ENCODE data around the gene CAMK1D. TPM values are rescaled to one million over a fixed set of nuclear protein-coding genes. Genes with fewer than 3 reads are reported as not detected.

Gene CAMK1D
- total RNA-seq, 1 donor from 2014 or later: 7.6 TPM

DNA sequence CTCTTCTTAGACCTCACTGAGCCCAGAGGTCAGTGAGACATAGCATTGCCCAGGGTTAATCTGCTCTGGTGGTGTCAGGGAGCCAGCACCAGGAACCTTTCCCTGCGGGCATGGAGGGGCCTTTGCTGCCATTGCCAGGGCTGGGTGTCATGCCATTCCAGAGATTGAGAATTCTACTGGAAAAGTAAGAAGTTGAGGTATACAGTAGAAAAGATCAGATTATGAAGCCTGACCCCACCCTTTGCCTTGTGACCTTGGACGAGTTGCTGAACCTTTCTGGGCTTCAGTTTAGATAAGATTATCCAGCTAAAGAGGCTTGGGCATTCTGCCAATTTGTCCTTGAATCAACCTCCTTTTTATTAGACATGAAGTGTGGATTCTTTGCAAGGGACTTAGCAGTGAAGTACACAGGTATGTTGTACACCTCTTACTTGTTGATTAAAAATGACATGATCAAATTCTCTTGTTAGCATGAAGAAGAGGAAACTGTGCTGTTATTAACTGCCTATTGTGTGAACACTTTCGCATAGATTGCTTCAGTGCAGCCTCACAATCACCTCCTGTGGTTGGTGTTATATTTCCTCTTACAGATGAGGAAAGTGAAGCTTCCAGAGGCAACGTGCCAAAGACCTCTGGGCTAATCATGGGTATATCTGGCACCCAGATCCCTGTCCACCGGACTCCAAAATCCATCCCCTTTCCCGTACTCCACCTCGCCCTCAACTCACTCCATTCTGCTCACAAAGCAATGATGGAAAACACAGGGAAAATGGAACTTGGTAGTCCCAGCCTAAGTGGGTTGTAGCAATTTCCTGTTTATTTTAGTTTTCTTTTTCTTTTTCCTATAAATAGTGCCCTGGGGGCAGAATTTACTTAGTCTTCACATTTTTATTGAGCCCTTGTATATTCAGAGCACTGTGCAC, 151.3 kb downstream of the CAMK1D start:
- peaks cover 30% of the 10 kb centered on the region for H3K4me1 Mint-ChIP-seq
- no peak overlapping the region for H3K27ac Mint-ChIP-seq
- no peak for DNase-seq (ENCODE audit: low spot score in 2 of 2, unreplicated experiment in 2 of 2)
- TF ChIP-seq, protein P1, sequence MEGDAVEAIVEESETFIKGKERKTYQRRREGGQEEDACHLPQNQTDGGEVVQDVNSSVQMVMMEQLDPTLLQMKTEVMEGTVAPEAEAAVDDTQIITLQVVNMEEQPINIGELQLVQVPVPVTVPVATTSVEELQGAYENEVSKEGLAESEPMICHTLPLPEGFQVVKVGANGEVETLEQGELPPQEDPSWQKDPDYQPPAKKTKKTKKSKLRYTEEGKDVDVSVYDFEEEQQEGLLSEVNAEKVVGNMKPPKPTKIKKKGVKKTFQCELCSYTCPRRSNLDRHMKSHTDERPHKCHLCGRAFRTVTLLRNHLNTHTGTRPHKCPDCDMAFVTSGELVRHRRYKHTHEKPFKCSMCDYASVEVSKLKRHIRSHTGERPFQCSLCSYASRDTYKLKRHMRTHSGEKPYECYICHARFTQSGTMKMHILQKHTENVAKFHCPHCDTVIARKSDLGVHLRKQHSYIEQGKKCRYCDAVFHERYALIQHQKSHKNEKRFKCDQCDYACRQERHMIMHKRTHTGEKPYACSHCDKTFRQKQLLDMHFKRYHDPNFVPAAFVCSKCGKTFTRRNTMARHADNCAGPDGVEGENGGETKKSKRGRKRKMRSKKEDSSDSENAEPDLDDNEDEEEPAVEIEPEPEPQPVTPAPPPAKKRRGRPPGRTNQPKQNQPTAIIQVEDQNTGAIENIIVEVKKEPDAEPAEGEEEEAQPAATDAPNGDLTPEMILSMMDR (IDR thresholded peaks at IDR 0.05; ENCODE audit: unreplicated experiment): no peak
- peaks cover 5% of the 10 kb centered on the region for H3K27me3 Mint-ChIP-seq (ENCODE audit: low read depth)
- no peaks in the 10 kb centered on the region for H3K36me3 Mint-ChIP-seq
- H3K9me3 Mint-ChIP-seq: peaks cover 5% of the 10 kb centered on the region
- no peak overlapping the region for H3K4me3 Mint-ChIP-seq

DNA sequence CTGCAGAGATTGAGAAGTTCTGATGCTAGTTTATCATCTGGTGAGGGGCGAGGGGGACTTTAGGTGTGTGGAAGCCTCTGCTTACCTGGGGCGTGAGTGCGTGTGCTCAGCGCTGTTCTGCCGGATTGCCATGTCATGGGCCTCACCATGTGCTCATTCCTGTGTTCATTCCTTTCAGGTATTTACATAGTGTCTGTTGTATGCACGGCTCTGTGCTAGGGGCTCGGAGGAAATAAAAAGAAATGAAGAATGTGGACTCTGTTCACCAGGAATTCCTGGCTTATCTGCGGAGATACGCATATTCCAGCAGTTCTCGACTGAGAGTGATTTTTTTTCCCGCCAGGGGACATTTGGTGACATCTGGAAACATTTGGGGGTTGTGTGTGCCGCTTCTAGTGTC, 152.0 kb downstream of the CAMK1D start:
- H3K9me3 Mint-ChIP-seq: peaks cover 5% of the 10 kb centered on the region
- H3K4me1 Mint-ChIP-seq: peaks cover 30% of the 10 kb centered on the region
- H3K27ac Mint-ChIP-seq: peak overlapping the region; percentile 43
- no peak for DNase-seq (ENCODE audit: low spot score in 2 of 2, unreplicated experiment in 2 of 2)
- H3K27me3 Mint-ChIP-seq (ENCODE audit: low read depth): peaks cover 5% of the 10 kb centered on the region
- no peaks in the 10 kb centered on the region for H3K36me3 Mint-ChIP-seq
- TF ChIP-seq, protein P1 (IDR thresholded peaks at IDR 0.05; ENCODE audit: unreplicated experiment): no peak
- H3K4me3 Mint-ChIP-seq: no peak overlapping the region

DNA sequence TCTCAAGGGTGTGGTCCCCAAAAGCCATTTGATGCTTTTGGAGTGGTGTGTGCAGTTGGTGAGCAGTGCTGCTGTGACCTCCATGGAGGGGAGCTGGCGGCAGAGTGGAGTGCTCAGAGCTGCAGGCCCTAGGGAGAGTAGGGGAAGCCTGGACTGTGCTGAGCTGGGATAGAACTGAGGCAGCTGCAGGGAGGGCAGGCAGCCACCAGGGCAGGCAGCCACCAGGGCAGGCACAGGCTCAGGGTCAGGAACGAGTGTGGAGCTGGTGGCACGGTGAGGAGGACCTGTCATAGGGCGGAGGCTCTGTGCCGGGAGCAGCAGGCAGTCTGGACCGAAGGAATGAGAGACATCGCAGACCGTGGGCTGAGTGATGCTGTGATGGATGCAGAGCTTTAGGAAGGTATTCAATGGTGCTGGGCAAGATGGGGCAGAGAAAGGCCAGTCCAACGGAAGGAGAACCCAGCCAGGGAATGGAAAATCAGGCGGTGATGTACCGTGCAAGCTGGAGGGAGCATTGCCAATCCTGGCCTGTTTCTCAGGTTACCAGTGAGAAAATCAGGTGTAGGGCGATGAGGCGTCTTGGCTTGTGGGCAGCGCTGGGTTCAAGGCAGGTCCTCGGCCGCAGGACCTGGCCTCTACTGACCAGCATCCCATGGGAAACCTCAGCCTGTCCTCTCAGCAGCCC, 152.6 kb downstream of the CAMK1D start:
- TF ChIP-seq, protein P1 (IDR thresholded peaks at IDR 0.05; ENCODE audit: unreplicated experiment): no peak
- no peak overlapping the region for H3K4me3 Mint-ChIP-seq
- H3K27ac Mint-ChIP-seq: no peak overlapping the region
- H3K4me1 Mint-ChIP-seq: peaks cover 30% of the 10 kb centered on the region
- no peak for DNase-seq (ENCODE audit: low spot score in 2 of 2, unreplicated experiment in 2 of 2)
- H3K27me3 Mint-ChIP-seq (ENCODE audit: low read depth): peaks cover 6% of the 10 kb centered on the region
- H3K36me3 Mint-ChIP-seq: no peaks in the 10 kb centered on the region
- H3K9me3 Mint-ChIP-seq: peaks cover 5% of the 10 kb centered on the region

DNA sequence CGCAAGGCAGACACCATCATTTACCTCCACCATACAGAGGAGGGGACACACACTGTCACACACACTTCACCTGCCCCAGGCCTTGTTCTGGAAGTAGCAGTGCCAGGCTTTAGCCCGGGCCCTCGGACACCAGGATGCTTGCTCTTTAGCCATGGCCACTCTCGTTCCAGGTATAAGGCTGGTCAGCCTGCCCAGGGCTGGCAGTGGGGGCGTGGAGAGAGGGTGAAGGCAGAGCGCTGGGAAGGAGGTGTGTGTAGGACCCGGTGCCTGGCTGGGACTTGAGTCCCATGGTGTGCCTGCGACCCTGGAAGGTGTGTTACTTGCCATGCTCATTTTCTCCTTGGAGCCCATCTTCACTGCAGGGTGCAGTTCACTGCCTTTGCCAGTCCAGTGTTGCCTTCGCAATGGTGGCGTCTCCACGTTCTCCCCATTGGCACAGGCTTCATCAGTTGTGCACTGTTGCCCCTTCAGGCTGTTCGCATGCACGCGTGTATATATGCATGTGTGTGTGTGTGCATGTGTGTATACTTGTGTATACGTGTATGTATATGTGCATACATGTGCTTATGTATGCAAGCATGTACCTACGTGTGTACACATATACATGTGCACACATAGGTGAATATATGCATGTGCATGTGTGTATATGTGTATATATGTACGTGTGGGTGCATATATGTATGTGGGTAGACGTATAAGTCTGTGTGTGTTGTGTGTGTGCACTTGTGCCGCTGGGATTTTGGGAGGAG, 153.4 kb downstream of the CAMK1D start:
- DNase-seq (ENCODE audit: low spot score in 2 of 2, unreplicated experiment in 2 of 2): no peak
- Mint-ChIP-seq H3K4me1 (peaks cover 30% of the 10 kb centered on the region), H3K27me3 (ENCODE audit: low read depth) (peaks cover 10% of the 10 kb centered on the region), H3K9me3 (peaks cover 2% of the 10 kb centered on the region), H3K27ac (no peak overlapping the region), H3K4me3 (no peak overlapping the region), H3K36me3 (no peaks in the 10 kb centered on the region)
- TF ChIP-seq, protein P1 (IDR thresholded peaks at IDR 0.05; ENCODE audit: unreplicated experiment): no peak

DNA sequence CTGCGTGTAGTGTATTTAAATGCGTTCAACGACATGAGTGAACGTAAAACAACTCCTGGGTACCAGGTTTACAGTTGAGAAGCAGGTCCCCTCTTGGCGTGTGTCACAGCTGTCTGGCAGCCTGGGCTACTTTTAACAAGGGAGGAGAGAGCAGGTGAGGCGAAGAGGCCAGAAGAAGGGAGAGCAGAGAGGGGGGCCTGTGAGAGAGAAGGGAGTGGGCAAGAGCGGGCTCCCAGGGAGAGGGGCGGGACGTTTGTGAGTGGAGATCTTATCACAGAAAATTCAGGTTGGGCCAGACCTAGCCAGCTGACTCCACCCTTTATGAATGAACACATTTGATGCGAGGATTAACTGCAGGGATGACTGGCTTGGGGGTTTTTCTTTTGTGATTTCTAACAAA, 154.0 kb downstream of the CAMK1D start:
- TF ChIP-seq, protein P1 (IDR thresholded peaks at IDR 0.05; ENCODE audit: unreplicated experiment): no peak
- peak in 1 of 2 experiments; percentile 39 for DNase-seq (ENCODE audit: low spot score in 2 of 2, unreplicated experiment in 2 of 2)
- Mint-ChIP-seq H3K27me3 (ENCODE audit: low read depth) (peaks cover 10% of the 10 kb centered on the region), H3K4me1 (peaks cover 30% of the 10 kb centered on the region), H3K36me3 (no peaks in the 10 kb centered on the region), H3K9me3 (no peaks in the 10 kb centered on the region), H3K4me3 (no peak overlapping the region), H3K27ac (no peak overlapping the region)

Data from mesothelial cell of epicardium (in vitro differentiated cells).